K562 (cell line): ENCODE data around the gene RALY. TPM values are rescaled to one million over a fixed set of nuclear protein-coding genes. Genes with fewer than 3 reads are reported as not detected.

Experiments used
- BRF1 ChIP-seq: IDR thresholded peaks from 3 replicates; pipeline ENCODE4 v1.6.1; 2011; ENCODE audit warnings: borderline replicate concordance, mild to moderate bottlenecking; ENCODE audit not compliant: insufficient read length; ENCODE audit errors: extremely low read depth
- CBX3 ChIP-seq, 2 experiments: IDR thresholded peaks; 1 replicate in 1 of 2; 2 replicates in 1 of 2; pipeline ENCODE4 v1.6.1; 2012; ENCODE audit warnings: inconsistent platforms in 2 of 2, low read length in 2 of 2, borderline replicate concordance in 1 of 2, control low read depth in 1 of 2
- CBX5 ChIP-seq: IDR thresholded peaks from 2 replicates; pipeline ENCODE4 v1.6.1; 2014; ENCODE audit warnings: low read depth, borderline replicate concordance
- ELF2 ChIP-seq: fragments of 250-450 bp; sonication (Bioruptor Pico); IDR thresholded peaks from 2 replicates; pipeline ENCODE4 v1.5.0; 2021; ENCODE audit warnings: mild to moderate bottlenecking
- ELK1 ChIP-seq: sonication (generic); formaldehyde crosslinking; IDR thresholded peaks from 2 replicates; pipeline ENCODE4 v1.8.1; 2022; ENCODE audit warnings: missing genetic modification reagents
- GATA2 ChIP-seq: sonication (generic); formaldehyde crosslinking; IDR thresholded peaks from 2 replicates; pipeline ENCODE4 v1.4.0; 2020; ENCODE audit warnings: mild to moderate bottlenecking, missing genetic modification reagents
- GTF2E2 ChIP-seq: fragments of 200-800 bp; sonication (Bioruptor generic); IDR thresholded peaks from 2 replicates; pipeline ENCODE4 v1.6.1; 2016; ENCODE audit warnings: missing genetic modification characterization, missing compliant biosample characterization
- HES1 ChIP-seq: fragments of 450-650 bp; IDR thresholded peaks from 2 replicates; pipeline ENCODE4 v1.6.1; 2016; ENCODE audit warnings: low read depth, mild to moderate bottlenecking, moderate library complexity
- ILK ChIP-seq: fragments of 450-650 bp; IDR thresholded peaks from 2 replicates; pipeline ENCODE4 v1.6.1; 2016; ENCODE audit warnings: missing genetic modification characterization, low read depth, mild to moderate bottlenecking, missing compliant biosample characterization, moderate library complexity, borderline replicate concordance
- IRF2 ChIP-seq: sonication (generic); formaldehyde crosslinking; IDR thresholded peaks from 2 replicates; pipeline ENCODE4 v1.8.1; 2022; ENCODE audit warnings: mild to moderate bottlenecking, missing genetic modification reagents
- PTTG1 ChIP-seq: fragments of 450-650 bp; IDR thresholded peaks from 2 replicates; pipeline ENCODE4 v1.6.1; 2016; ENCODE audit warnings: low read depth, mild to moderate bottlenecking, missing genetic modification characterization, missing compliant biosample characterization
- PYGO2 ChIP-seq: fragments of 450-650 bp; IDR thresholded peaks from 2 replicates; pipeline ENCODE4 v1.6.1; 2016; ENCODE audit warnings: mild to moderate bottlenecking, missing genetic modification characterization, moderate library complexity, missing compliant biosample characterization
- RNF219 ChIP-seq: fragments of 250-450 bp; sonication (Bioruptor Pico); IDR thresholded peaks from 2 replicates; pipeline ENCODE4 v1.5.0; 2022; ENCODE audit warnings: mild to moderate bottlenecking
- U2AF1 ChIP-seq: fragments of 200-400 bp; formaldehyde crosslinking; optimal IDR thresholded peaks from 2 replicates; pipeline ENCODE3; 2017; ENCODE audit warnings: mild to moderate bottlenecking, low read depth, low read length, moderate library complexity
- ZBTB8A ChIP-seq: fragments of 450-650 bp; IDR thresholded peaks from 2 replicates; pipeline ENCODE4 v1.6.1; 2018; ENCODE audit warnings: mild to moderate bottlenecking, moderate library complexity; ENCODE audit not compliant: partially characterized antibody
- ZNF12 ChIP-seq: sonication (generic); formaldehyde crosslinking; IDR thresholded peaks from 2 replicates; pipeline ENCODE4 v1.4.0; 2020; ENCODE audit warnings: mild to moderate bottlenecking, missing genetic modification reagents
- ZNF133 ChIP-seq: fragments of 250-450 bp; sonication (Bioruptor Pico); IDR thresholded peaks from 2 replicates; pipeline ENCODE4 v1.4.0; 2020; ENCODE audit warnings: mild to moderate bottlenecking
- ZNF143 ChIP-seq: sonication (generic); formaldehyde crosslinking; IDR thresholded peaks from 2 replicates; pipeline ENCODE4 v1.9.0; 2022; ENCODE audit warnings: mild to moderate bottlenecking, missing genetic modification reagents
- ZNF609 ChIP-seq: sonication (generic); formaldehyde crosslinking; IDR thresholded peaks from 2 replicates; pipeline ENCODE4 v1.8.1; 2023; ENCODE audit warnings: missing genetic modification reagents, mild to moderate bottlenecking, borderline replicate concordance
- polyA plus RNA-seq, 8 experiments: library from polyadenylated mRNA; depleted of rRNA in 4 of 8; stranded (reverse) in 5 of 8; unstranded in 3 of 8; fragments of >200 nt; fragmentation: Nextera tagmentation in 2 of 8; fragmentation: Illumina TruSeq in 1 of 8; extraction: Ambion mirVana in 2 of 8; extraction: Trizol in 1 of 8; gene quantifications; 2 replicates each; pipeline versions ENCODE4 v1.2.1 to v1.2.3, GENCODE V29; 2011 to 2014; ENCODE audit warnings: inconsistent platforms in 1 of 8, missing spikeins in 1 of 8
- total RNA-seq, 7 experiments: library from RNA; depleted of rRNA in 6 of 7; stranded (reverse); fragments of >200 nt in 6 of 7; fragmentation: Illumina TruSeq in 2 of 7; extraction: Trizol in 2 of 7; gene quantifications; 2 replicates each; pipeline versions ENCODE4 v1.2.1 to v1.2.3, GENCODE V29; 2011 to 2021; ENCODE audit warnings: low replicate concordance in 1 of 7

Gene RALY
- total and polyA plus RNA-seq, 9 of the 15 experiments (the other 6 are each of a cell fraction or from before 2014, with no cell fraction given), result 0.80 to 207 (median 128) TPM

- TF ChIP-seq GTF2E2 (tag), result peak; percentile 85; the same call in 1 of the 2 replicates
- no peak for TF ChIP-seq HES1
- peak; percentile 89 for TF ChIP-seq ZNF12 (CRISPR knock-in tag)
- TF ChIP-seq PTTG1 (tag), result no peak
- TF ChIP-seq CBX3 (IDR thresholded peaks at IDR 0.05; ENCODE audit: borderline replicate concordance in 1 of 2, low read length in 2 of 2), result no peak
- no peak for TF ChIP-seq U2AF1
- no peak for TF ChIP-seq RNF219 (CRISPR knock-in tag)
- no peak for TF ChIP-seq ZNF133 (CRISPR knock-in tag)
- no peak for TF ChIP-seq ELK1
- no peak for TF ChIP-seq CBX5
- TF ChIP-seq ELF2 (CRISPR knock-in tag), result peak; percentile 41; the same call in 1 of the 2 replicates
- TF ChIP-seq ILK (tag), result no peak
- no peak for TF ChIP-seq IRF2 (CRISPR knock-in tag)
- TF ChIP-seq ZBTB8A, result no peak
- no peak for TF ChIP-seq GATA2 (CRISPR knock-in tag)
- TF ChIP-seq BRF1, result no peak
- TF ChIP-seq ZNF609, result no peak
- TF ChIP-seq ZNF143 (CRISPR knock-in tag), result peak; percentile 99
- TF ChIP-seq PYGO2 (tag), result no peak
Observed at GRCh38 chr20:34111702-34112599, 118.2 kb downstream of the RALY start, which contains the start of gene EIF2S2 (continued).
